ENCODE measurements around the gene ZNF528.

ZNF528 gene

GRCh38 chr19:52451241-52451640 is 53.6 kb downstream of the ZNF528 start:
- TF ChIP-seq REST (IDR thresholded peaks at IDR 0.05; ENCODE audit: low read depth) (no peak), CREB1 (IDR thresholded peaks at IDR 0.05; ENCODE audit: low read depth) (no peak), USF1 (IDR thresholded peaks at IDR 0.05) (no peak), FOXM1 (IDR thresholded peaks at IDR 0.05; ENCODE audit: borderline replicate concordance, low read depth) (no peak), NFIC (IDR thresholded peaks at IDR 0.05) (no peak), ZBTB7A (IDR thresholded peaks at IDR 0.05; ENCODE audit: low read depth) (no peak), CEBPB (IDR thresholded peaks at IDR 0.05) (no peak), TCF12 (IDR thresholded peaks at IDR 0.05; ENCODE audit: low read depth) (no peak), TAF1 (IDR thresholded peaks at IDR 0.05; ENCODE audit: low read depth) (no peak), RAD21 (IDR thresholded peaks at IDR 0.05; ENCODE audit: low read depth) (no peak), TEAD4 (IDR thresholded peaks at IDR 0.05) (no peak), MAX (IDR thresholded peaks at IDR 0.05) (no peak), EGR1 (IDR thresholded peaks at IDR 0.05) (no peak), YY1 (IDR thresholded peaks at IDR 0.05; ENCODE audit: low read depth) (no peak)

GRCh38 chr19:52453324-52454094 is 55.9 kb downstream of the ZNF528 start, which contains the start of gene ZNF578:
ZNF578 (plus strand) TSS chr19:52453553; CDS start chr19:52501846, 48,293 bp downstream.
- TF ChIP-seq REST (IDR thresholded peaks at IDR 0.05; ENCODE audit: low read depth) = no peak
- no peak for TF ChIP-seq CREB1 (IDR thresholded peaks at IDR 0.05; ENCODE audit: low read depth)
- TF ChIP-seq MAX (IDR thresholded peaks at IDR 0.05) = peak; percentile 44; the same call in 1 of the 2 replicates

- TF ChIP-seq RAD21 (IDR thresholded peaks at IDR 0.05; ENCODE audit: low read depth) = peak; percentile 38
- no peak for TF ChIP-seq YY1 (IDR thresholded peaks at IDR 0.05; ENCODE audit: low read depth)
Measured at GRCh38 chr19:52464798-52465470, 67.3 kb downstream of the ZNF528 start.
